Skeletal muscle satellite cell (primary cell): ENCODE data around the gene SLC12A8.

Source experiments
- H3K27me3 ChIP-seq: 2 replicates; pipeline ENCODE4 v1.7.0; 2013; ENCODE audit warnings: low read length; ENCODE audit not compliant: control insufficient read depth, insufficient read depth
- H3K36me3 ChIP-seq: 2 replicates; pipeline ENCODE4 v1.7.0; 2013; ENCODE audit warnings: mild to moderate bottlenecking, control low read depth, low read length; ENCODE audit not compliant: insufficient read depth
- H3K4me1 ChIP-seq: 2 replicates; pipeline ENCODE4 v1.7.0; 2013; ENCODE audit warnings: low read length; ENCODE audit not compliant: control insufficient read depth, insufficient read depth
- H3K4me2 ChIP-seq: 2 replicates; pipeline ENCODE4 v1.7.0; 2013; ENCODE audit warnings: mild to moderate bottlenecking, low read length
- H3K4me3 ChIP-seq: 2 replicates; pipeline ENCODE4 v1.7.0; 2013; ENCODE audit warnings: low read length
- H3K9ac ChIP-seq: 2 replicates; pipeline ENCODE4 v1.7.0; 2013; ENCODE audit warnings: mild to moderate bottlenecking, low read depth, low read length, moderate library complexity
- H3K9me3 ChIP-seq: replicated peaks from 2 replicates; pipeline ENCODE4 v1.7.0; 2013; ENCODE audit warnings: mild to moderate bottlenecking, control low read depth, low read length

The SLC12A8 gene

DNA sequence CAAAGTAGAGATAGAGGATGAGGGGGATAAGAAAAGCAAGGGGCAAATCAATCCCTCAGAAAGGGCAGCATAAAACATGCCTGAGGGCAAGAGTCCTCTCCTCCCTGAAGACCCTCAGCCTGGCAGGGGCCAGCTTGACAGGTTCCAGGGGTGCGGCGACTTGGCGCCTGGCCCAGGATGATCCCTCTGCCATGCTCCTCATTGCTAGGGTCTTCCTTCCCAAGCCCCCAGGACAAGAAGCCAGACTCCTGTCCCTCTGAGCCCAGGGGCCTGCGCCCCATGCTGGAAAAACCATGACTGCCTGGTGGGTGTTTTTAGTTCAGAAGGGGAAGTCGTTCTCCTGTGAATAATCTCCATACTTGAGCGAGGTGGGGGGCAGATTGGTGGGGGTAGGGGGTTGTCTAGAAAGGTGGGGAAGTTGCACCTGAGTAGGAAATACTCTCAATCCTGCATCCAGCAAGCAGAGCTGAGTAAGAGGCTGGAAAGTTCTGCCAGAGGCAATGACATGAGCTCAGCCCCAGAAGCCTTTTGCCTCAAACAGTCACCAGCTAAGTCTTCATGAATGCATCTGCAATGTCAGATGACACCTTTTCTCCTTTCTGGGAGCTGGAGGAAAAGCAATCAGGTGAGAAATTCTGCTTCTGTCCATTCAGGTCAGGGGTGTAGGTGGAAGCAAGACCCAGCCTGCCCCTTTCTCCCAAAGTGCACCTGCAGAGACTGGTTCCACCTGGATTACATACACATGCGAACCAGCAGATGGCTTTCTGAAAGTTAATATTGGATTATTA lies 18.3 kb downstream of the SLC12A8 start:
- no peaks in the 10 kb centered on the region for H3K36me3 ChIP-seq
- H3K27me3 ChIP-seq: peaks cover 10% of the 10 kb centered on the region
- no peak overlapping the region for H3K4me3 ChIP-seq
- H3K4me2 ChIP-seq: no peak overlapping the region
- no peak overlapping the region for H3K9ac ChIP-seq
- H3K9me3 ChIP-seq: no peaks in the 10 kb centered on the region
- no peaks in the 10 kb centered on the region for H3K4me1 ChIP-seq

DNA sequence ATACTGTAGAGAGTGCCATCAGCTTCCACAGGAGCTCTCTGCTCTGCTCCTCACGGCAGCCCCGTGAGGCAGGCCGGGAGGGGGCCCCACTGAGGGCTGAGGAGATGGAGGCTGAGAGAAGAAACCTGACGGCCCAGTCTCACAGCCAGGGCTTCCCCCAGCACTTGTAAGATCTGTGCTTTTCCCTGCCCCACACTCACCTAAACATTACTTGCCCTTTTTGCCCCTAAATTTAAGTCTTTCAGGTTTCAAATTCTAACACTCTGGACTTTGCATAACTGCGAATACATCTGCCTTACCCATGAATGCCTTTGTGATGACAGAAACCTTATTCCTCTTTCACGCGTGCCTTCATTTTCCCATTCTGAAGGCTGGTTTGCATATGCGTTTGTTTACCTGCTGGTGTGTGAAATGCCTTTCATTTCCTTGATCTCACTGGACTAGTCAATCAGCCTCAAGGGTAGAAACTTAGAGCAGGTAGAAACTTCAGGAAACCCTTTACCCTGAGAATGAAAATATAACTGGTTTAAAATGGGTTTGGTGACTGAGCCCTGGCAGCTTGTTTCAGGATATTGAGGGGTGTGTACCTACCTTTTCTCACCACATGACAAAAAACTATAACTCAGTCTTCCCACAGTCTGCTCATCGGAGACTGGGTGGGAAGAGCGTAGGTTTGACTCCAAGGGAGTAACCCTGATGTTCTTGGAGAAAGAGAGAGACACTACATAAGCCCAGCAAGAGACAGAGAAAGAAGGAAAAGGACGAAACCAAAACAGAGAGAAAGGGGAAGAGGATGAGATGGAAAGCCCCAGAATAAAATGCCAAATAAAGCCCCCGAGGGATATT lies 20.1 kb downstream of the SLC12A8 start:
- no peak overlapping the region for H3K9ac ChIP-seq

DNA sequence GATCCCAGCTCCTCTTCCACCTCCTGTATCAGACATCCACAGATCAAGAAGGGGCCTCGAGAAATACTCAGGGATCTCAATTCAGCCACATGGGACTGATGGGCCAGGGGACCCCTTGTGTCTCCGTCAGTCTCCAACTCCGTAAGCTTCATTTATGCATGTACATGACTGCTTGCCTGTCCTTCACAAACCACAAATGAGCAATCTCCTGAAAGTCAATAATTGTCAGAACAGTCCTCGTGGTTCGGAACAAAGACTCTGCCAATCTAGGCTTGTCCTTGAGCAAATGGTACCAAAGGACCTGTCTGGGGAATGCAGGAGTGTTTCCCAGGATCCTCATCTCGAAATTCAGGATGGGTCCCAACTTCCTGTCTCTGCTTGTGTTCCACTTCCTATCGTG lies 20.8 kb downstream of the SLC12A8 start:
- no peak overlapping the region for H3K4me3 ChIP-seq
- H3K36me3 ChIP-seq: no peaks in the 10 kb centered on the region
- H3K4me2 ChIP-seq: no peak overlapping the region
- H3K27me3 ChIP-seq: peaks cover 10% of the 10 kb centered on the region
- H3K4me1 ChIP-seq: no peaks in the 10 kb centered on the region
- no peak overlapping the region for H3K9ac ChIP-seq
- H3K9me3 ChIP-seq: no peaks in the 10 kb centered on the region

More for the DNA sequence above, 20.1 kb downstream of the SLC12A8 start:
- Histone ChIP-seq H3K4me3 (no peak overlapping the region), H3K4me1 (no peaks in the 10 kb centered on the region), H3K9me3 (no peaks in the 10 kb centered on the region), H3K36me3 (no peaks in the 10 kb centered on the region), H3K27me3 (peaks cover 10% of the 10 kb centered on the region), H3K4me2 (no peak overlapping the region)

DNA sequence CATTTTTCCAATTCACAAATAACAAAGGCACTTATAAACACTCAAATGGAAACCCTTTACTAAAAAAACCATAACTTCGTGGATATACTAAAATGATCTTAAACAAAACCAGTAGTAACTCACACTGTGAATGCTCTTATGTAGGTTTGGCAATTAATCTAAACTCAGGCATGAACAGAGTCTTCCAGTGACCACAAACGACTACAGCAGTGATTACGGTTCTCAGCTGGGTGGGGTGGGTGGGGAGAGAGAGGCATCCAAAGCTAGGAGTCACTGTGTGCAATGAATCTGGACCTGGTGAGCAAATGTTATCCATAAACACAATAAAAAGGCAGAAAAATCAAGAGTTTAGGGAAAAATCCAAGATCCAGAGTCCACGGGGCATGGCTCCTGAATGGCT lies 21.3 kb downstream of the SLC12A8 start:
- Histone ChIP-seq H3K4me2 (no peak overlapping the region), H3K36me3 (no peaks in the 10 kb centered on the region), H3K9ac (no peak overlapping the region), H3K4me1 (peaks cover 4% of the 10 kb centered on the region), H3K27me3 (peaks cover 10% of the 10 kb centered on the region), H3K9me3 (no peaks in the 10 kb centered on the region), H3K4me3 (no peak overlapping the region)

DNA sequence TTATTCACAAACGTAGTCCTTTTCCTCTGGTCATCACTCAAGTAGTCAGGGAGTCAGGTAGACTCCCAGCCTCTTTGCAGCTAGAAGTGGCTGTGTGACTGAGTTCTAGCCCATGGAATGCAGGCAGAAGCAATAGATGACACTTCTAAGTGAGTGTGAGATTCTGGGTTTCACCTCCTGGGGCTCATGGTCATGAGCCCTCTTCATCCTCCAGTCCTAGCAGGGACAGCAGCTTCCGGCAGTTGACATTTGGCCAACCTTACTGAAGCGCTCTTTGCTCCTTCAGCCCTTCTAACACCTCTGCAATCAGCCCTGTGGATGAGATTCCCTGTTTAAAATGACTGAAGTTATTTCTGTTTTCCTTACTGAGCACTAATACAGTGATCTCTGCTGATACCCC lies 21.8 kb downstream of the SLC12A8 start:
- no peak overlapping the region for H3K9ac ChIP-seq
- H3K27me3 ChIP-seq: peaks cover 10% of the 10 kb centered on the region
- no peaks in the 10 kb centered on the region for H3K9me3 ChIP-seq
- H3K4me2 ChIP-seq: no peak overlapping the region
- no peaks in the 10 kb centered on the region for H3K36me3 ChIP-seq
- peaks cover 8% of the 10 kb centered on the region for H3K4me1 ChIP-seq
- no peak overlapping the region for H3K4me3 ChIP-seq

DNA sequence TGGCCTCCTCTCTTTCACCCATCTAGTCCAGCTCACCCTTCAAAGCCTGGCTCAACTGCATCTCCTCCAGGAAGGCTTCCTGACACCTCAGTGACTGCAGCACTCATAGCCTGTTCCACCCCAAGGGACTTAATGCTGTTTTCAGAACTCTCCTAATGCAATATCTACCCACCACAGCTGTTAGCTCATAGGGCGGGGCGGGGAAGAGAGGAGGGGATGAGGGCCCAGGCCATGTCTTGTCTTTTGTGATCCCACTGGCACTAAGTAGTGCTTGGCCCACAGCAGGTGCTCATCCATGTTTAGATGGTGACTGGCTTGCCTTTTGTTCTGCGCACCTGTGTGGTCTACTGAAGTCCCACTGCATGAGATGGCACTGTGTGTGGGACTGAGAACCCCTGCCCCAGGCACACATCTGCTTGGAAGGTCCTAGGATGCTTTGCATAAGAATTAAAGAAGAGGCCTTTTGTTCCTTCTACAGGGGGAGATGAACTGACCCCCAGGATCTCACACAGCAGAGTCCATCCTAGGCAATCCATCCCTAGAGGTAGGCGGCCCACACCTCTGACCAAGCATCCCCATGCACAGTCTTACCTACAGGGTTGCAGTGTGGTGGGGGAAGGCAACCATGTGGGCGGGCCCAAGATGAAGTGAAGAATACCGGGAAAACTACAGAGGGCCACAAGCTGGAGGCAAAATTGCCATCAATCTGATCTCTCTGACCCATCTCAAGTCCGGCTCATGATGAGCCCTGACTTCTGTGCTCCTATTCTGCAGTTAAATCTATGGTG lies 23.0 kb downstream of the SLC12A8 start:
- H3K36me3 ChIP-seq: no peaks in the 10 kb centered on the region
- H3K4me1 ChIP-seq: peaks cover 8% of the 10 kb centered on the region
- H3K4me2 ChIP-seq: no peak overlapping the region
- H3K4me3 ChIP-seq: no peak overlapping the region
- H3K9me3 ChIP-seq: no peaks in the 10 kb centered on the region
- peaks cover under 1% of the 10 kb centered on the region for H3K27me3 ChIP-seq
- no peak overlapping the region for H3K9ac ChIP-seq

DNA sequence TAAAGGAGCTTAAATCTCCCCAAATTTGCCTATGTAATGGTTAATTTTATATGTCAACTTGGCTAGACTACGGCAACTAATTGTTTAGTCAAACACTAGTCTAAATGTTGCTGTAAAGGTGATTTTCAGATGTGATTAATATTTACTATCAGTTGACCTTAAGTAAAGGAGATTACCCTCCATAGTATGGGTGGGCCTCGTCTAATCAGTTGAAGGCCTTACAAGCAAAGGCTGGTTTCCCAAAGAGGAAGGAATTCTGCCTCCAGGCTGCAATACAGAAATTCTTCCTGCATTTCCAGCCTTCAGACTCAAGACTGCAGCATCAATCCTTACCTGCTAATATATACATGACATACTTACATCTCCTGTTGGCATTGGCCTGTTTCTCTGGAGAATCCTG lies 23.6 kb downstream of the SLC12A8 start:
- H3K9me3 ChIP-seq: no peaks in the 10 kb centered on the region
- peaks cover 8% of the 10 kb centered on the region for H3K4me1 ChIP-seq
- H3K9ac ChIP-seq: no peak overlapping the region
- H3K27me3 ChIP-seq: no peaks in the 10 kb centered on the region
- H3K4me2 ChIP-seq: no peak overlapping the region
- no peaks in the 10 kb centered on the region for H3K36me3 ChIP-seq
- H3K4me3 ChIP-seq: no peak overlapping the region

DNA sequence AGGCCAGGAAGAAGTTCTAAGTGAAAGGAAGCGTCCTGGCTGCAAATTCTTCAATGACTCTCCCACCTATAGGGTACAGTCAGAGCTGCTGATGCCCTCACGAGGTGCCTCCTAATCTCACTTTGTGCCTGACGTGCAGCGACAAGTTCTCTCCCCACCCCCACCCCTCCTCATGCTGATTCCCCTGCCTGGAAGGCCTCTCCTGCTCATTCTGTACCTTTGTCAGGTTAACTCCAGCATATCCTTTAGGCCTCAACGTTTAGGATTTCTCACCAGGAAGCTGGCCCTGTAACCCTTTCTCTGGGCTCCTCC lies 25.0 kb downstream of the SLC12A8 start:
- H3K9ac ChIP-seq: no peak overlapping the region
- H3K4me2 ChIP-seq: no peak overlapping the region
- no peaks in the 10 kb centered on the region for H3K9me3 ChIP-seq
- H3K36me3 ChIP-seq: no peaks in the 10 kb centered on the region
- no peak overlapping the region for H3K4me3 ChIP-seq
- H3K27me3 ChIP-seq: no peaks in the 10 kb centered on the region
- H3K4me1 ChIP-seq: peaks cover 8% of the 10 kb centered on the region

DNA sequence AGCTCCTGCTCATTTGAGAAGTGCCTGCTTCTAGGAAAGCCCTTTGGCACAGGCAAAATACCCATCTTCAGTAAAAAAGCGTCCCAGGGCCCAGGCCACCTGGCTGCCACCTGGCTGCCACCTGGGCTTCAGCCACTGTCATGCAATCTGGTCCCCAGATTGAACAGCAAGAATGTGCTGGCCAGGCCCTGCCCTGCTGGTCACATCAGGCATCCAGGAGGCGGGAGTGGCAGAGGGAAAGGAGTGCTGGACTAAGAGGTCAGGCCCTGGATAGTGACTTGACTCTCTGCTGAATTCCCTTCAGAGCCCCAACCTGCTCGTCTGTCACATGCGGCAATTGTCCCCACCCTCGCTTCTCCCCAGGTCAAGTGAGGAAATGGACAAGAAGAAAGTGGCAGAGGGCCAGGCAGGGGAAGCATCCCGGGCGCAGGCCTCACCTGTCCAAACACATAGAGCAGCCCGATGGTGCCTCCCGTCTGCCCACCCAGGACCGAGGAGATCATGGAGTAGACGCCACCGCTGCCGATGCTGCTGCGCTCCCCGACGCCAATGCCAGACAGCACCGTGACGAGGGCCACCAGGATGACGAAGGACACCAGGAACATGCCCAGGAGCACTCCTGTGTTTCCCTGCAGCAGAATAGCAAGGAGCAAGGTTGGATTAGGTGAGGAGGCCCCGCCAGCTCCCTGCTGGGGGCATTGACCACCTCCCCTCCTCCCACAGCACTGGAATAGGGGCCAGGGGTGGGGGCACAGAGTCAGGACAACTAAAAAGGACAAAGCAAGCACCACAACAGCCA lies 25.5 kb downstream of the SLC12A8 start:
- Histone ChIP-seq H3K4me1 (peaks cover 8% of the 10 kb centered on the region), H3K4me3 (no peak overlapping the region), H3K4me2 (no peak overlapping the region), H3K27me3 (no peaks in the 10 kb centered on the region), H3K9ac (no peak overlapping the region), H3K9me3 (no peaks in the 10 kb centered on the region), H3K36me3 (no peaks in the 10 kb centered on the region)

DNA sequence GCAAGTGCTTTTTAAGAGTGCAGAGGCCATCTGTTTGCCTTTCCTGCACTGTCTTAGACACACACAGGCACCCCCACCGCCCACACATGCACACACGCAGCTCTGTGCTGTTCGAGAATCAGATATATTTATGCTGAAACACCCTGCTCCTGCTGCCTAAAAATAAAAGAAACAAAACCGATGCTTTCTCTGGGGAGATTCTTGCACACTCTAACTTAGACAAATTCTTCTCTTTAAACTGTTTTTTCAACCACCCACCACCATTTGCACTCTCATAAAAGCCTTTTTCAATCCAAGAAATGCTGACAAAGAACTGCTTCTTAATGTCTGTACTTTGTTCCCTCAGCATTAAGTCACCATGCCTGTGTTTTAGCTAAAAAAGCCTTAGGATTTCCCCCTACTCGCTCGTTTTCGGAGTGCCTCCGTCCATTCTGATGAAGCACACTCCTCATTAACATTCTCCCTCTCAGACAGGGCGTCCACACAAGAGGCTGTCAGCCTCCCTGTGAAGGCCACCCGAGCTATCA lies 26.2 kb downstream of the SLC12A8 start:
- Histone ChIP-seq H3K4me3 (no peak overlapping the region), H3K27me3 (no peaks in the 10 kb centered on the region), H3K36me3 (no peaks in the 10 kb centered on the region), H3K4me2 (no peak overlapping the region), H3K9ac (no peak overlapping the region), H3K4me1 (peaks cover 8% of the 10 kb centered on the region), H3K9me3 (no peaks in the 10 kb centered on the region)

DNA sequence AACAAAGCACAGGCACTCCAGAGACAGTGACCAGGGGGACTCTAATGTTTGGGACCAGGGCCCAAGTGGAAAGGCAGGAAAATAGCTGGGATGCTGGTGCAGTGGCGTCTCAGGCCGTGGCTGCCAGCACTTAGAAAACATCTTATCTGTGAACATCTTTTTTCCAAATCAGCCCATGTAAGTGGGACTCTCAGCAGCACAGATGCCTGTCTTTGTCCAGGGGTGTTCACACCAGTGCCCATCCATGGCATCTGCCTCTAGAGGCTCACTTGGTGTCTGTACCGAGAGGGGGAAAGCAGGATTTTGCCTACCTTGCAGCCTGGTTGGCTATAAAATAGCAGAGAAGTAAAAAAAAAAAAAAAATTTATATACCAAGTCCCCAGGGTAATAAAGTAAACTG lies 26.7 kb downstream of the SLC12A8 start:
- H3K9ac ChIP-seq: no peak overlapping the region

More for the DNA sequence above, 26.7 kb downstream of the SLC12A8 start:
- no peaks in the 10 kb centered on the region for H3K27me3 ChIP-seq
- no peak overlapping the region for H3K4me2 ChIP-seq
- no peaks in the 10 kb centered on the region for H3K9me3 ChIP-seq
- no peaks in the 10 kb centered on the region for H3K36me3 ChIP-seq
- no peak overlapping the region for H3K4me3 ChIP-seq
- H3K4me1 ChIP-seq: peaks cover 8% of the 10 kb centered on the region
